ENCODE results near the gene ERO1B. TPM values are rescaled to one million over a fixed set of nuclear protein-coding genes. Genes with fewer than 3 reads are reported as not detected.
A peak's percentile ranks its signal among the peaks of the same experiment; 100 is the strongest.

Gene ERO1B
- total and polyA plus RNA-seq, 2 of the 13 experiments (the other 11 are each of a cell fraction or from before 2014, with no cell fraction given) = 1.6 to 2.1 TPM

GRCh38 chr1:236281654-236282424, at the start of gene ERO1B (continued):
- TF ChIP-seq ASH2L (IDR thresholded peaks at IDR 0.05; ENCODE audit: insufficient read length, low read depth, low read length) = peak; percentile 39
- TF ChIP-seq NONO (IDR thresholded peaks at IDR 0.05) = no peak
- TF ChIP-seq NONO (CRISPR knock-in tag; conservative IDR thresholded peaks at IDR 0.05) = peak; percentile 62
- peak; percentile 71 for TF ChIP-seq ZNF574 (CRISPR knock-in tag; IDR thresholded peaks at IDR 0.05)
- no peak for TF ChIP-seq ZFP36L2 (CRISPR knock-in tag; IDR thresholded peaks at IDR 0.05)
- 0 out of 2 replicates have a peak, but pooled peaks have one; percentile 56 for TF ChIP-seq ETS1 (CRISPR knock-in tag; IDR thresholded peaks at IDR 0.05)
- TF ChIP-seq POLR2AphosphoS2 (IDR thresholded peaks at IDR 0.05; ENCODE audit: low read depth, low read length) = no peak
- TF ChIP-seq, protein P1, sequence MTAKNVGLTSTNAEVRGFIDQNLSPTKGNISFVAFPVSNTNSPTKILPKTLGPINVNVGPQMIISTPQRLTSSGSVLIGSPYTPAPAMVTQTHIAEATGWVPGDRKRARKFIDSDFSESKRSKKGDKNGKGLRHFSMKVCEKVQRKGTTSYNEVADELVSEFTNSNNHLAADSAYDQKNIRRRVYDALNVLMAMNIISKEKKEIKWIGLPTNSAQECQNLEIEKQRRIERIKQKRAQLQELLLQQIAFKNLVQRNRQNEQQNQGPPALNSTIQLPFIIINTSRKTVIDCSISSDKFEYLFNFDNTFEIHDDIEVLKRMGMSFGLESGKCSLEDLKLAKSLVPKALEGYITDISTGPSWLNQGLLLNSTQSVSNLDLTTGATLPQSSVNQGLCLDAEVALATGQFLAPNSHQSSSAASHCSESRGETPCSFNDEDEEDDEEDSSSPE (CRISPR knock-in tag; IDR thresholded peaks at IDR 0.05) = peak; percentile 35
- TF ChIP-seq FOXC1 (CRISPR knock-in tag; IDR thresholded peaks at IDR 0.05; ENCODE audit: borderline replicate concordance) = 0 out of 2 replicates have a peak, but pooled peaks have one; percentile 82
- TF ChIP-seq ZNF670 (CRISPR knock-in tag; IDR thresholded peaks at IDR 0.05; ENCODE audit: borderline replicate concordance) = no peak; the same call in 1 of the 2 replicates
- TF ChIP-seq ZNF790 (CRISPR knock-in tag; IDR thresholded peaks at IDR 0.05; ENCODE audit: borderline replicate concordance) = 0 out of 2 replicates have a peak, but pooled peaks have one; percentile 31
- 0 out of 2 replicates have a peak, but pooled peaks have one; percentile 52 for TF ChIP-seq ZNF761 (CRISPR knock-in tag; conservative IDR thresholded peaks at IDR 0.05)
- TF ChIP-seq GABPA (IDR thresholded peaks at IDR 0.05; ENCODE audit: low read depth, low read length) = no peak
- TF ChIP-seq GABPA (CRISPR knock-in tag; IDR thresholded peaks at IDR 0.05; ENCODE audit: low read depth) = peak; percentile 60
- peak; percentile 55 for TF ChIP-seq HDAC1 (CRISPR knock-in tag; IDR thresholded peaks at IDR 0.05)
- TF ChIP-seq NBN (conservative IDR thresholded peaks at IDR 0.05) = no peak
- peak; percentile 19; the same call in 1 of the 2 replicates for TF ChIP-seq MEF2D (CRISPR knock-in tag; IDR thresholded peaks at IDR 0.05)
- TF ChIP-seq ZNF772 (CRISPR knock-in tag; IDR thresholded peaks at IDR 0.05) = peak; percentile 29; the same call in 1 of the 2 replicates
- TF ChIP-seq ZNF672 (CRISPR knock-in tag; IDR thresholded peaks at IDR 0.05) = no peak
- TF ChIP-seq CTCF (CRISPR knock-in tag; IDR thresholded peaks at IDR 0.05) = peak; percentile 51
- peak; percentile 65; the same call in 1 of the 2 replicates for TF ChIP-seq ZSCAN20 (CRISPR knock-in tag; IDR thresholded peaks at IDR 0.05; ENCODE audit: borderline replicate concordance)
- TF ChIP-seq FOSL2 (CRISPR knock-in tag; IDR thresholded peaks at IDR 0.05) = 0 out of 2 replicates have a peak, but pooled peaks have one; percentile 6
- TF ChIP-seq TBX3 (IDR thresholded peaks at IDR 0.05; ENCODE audit: borderline replicate concordance) = no peak
- TF ChIP-seq ZNF607 (CRISPR knock-in tag; IDR thresholded peaks at IDR 0.05; ENCODE audit: borderline replicate concordance) = 0 out of 2 replicates have a peak, but pooled peaks have one; percentile 27
